ENCODE measurements around the gene MTMR6. TPM values are rescaled to one million over a fixed set of nuclear protein-coding genes. Genes with fewer than 3 reads are reported as not detected.

The MTMR6 gene
- total RNA-seq, 1 experiment from 2014 or later: 9.7 TPM

DNA sequence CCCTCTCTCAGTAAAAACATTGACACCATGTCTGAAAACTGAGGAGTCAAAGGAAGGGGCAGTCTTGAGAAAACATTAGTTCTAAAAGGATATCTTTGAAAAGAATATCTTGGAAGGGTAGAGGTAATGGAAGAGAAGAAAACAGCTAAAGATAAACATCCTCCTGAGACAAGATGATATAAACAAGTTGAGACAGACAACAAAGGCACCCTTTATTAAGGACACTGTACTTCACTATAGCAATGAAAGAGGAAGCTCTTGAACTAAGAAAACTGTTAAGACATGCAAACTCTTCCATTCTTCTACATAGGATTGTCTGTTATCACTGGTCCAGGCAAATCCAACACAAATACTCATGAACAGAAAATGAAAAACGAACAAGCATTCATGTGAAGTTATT lies 46.3 kb downstream of the MTMR6 start:
- H3K4me1 ChIP-seq (ENCODE audit: control insufficient read depth, insufficient read depth, low read length): no peaks in the 10 kb centered on the region
- TF ChIP-seq POLR2AphosphoS5 (IDR thresholded peaks at IDR 0.05; ENCODE audit: low read depth, low read length) (no peak), TCF7L2 (IDR thresholded peaks at IDR 0.05; ENCODE audit: low read depth, low read length) (no peak), SIN3A (IDR thresholded peaks at IDR 0.05; ENCODE audit: borderline replicate concordance, insufficient read depth, low read depth, low read length) (no peak)
- TF ChIP-seq, protein P1, sequence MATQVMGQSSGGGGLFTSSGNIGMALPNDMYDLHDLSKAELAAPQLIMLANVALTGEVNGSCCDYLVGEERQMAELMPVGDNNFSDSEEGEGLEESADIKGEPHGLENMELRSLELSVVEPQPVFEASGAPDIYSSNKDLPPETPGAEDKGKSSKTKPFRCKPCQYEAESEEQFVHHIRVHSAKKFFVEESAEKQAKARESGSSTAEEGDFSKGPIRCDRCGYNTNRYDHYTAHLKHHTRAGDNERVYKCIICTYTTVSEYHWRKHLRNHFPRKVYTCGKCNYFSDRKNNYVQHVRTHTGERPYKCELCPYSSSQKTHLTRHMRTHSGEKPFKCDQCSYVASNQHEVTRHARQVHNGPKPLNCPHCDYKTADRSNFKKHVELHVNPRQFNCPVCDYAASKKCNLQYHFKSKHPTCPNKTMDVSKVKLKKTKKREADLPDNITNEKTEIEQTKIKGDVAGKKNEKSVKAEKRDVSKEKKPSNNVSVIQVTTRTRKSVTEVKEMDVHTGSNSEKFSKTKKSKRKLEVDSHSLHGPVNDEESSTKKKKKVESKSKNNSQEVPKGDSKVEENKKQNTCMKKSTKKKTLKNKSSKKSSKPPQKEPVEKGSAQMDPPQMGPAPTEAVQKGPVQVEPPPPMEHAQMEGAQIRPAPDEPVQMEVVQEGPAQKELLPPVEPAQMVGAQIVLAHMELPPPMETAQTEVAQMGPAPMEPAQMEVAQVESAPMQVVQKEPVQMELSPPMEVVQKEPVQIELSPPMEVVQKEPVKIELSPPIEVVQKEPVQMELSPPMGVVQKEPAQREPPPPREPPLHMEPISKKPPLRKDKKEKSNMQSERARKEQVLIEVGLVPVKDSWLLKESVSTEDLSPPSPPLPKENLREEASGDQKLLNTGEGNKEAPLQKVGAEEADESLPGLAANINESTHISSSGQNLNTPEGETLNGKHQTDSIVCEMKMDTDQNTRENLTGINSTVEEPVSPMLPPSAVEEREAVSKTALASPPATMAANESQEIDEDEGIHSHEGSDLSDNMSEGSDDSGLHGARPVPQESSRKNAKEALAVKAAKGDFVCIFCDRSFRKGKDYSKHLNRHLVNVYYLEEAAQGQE (IDR thresholded peaks at IDR 0.05; ENCODE audit: insufficient read depth in 1 of 2, low read depth in 2 of 2, low read length in 1 of 2): no peak
- TF ChIP-seq, protein P2, sequence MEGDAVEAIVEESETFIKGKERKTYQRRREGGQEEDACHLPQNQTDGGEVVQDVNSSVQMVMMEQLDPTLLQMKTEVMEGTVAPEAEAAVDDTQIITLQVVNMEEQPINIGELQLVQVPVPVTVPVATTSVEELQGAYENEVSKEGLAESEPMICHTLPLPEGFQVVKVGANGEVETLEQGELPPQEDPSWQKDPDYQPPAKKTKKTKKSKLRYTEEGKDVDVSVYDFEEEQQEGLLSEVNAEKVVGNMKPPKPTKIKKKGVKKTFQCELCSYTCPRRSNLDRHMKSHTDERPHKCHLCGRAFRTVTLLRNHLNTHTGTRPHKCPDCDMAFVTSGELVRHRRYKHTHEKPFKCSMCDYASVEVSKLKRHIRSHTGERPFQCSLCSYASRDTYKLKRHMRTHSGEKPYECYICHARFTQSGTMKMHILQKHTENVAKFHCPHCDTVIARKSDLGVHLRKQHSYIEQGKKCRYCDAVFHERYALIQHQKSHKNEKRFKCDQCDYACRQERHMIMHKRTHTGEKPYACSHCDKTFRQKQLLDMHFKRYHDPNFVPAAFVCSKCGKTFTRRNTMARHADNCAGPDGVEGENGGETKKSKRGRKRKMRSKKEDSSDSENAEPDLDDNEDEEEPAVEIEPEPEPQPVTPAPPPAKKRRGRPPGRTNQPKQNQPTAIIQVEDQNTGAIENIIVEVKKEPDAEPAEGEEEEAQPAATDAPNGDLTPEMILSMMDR (IDR thresholded peaks at IDR 0.05): no peak
- ATAC-seq (no peak), DNase-seq (ENCODE audit: low read depth, low spot score) (no peak)
- in situ Hi-C loops (cut with HindIII; ENCODE audit: low pct_unique_long_range_greater_than_20kb, low sequenced_read_pairs) (no loop called here), intact Hi-C loops (cut with micrococcal nuclease; ENCODE audit: unreplicated experiment) (no loop called here)
- no peaks in the 10 kb centered on the region for H3K9me3 ChIP-seq (ENCODE audit: control insufficient read depth, insufficient read depth, low read depth, low read length)
- no peak overlapping the region for H3K4me3 ChIP-seq (ENCODE audit: low read depth in 2 of 2, low read length in 2 of 2)
- POLR2A ChIA-PET: no interaction called here
- CTCF ChIA-PET: no interaction called here
- no peaks in the 10 kb centered on the region for H3K36me3 ChIP-seq (ENCODE audit: control insufficient read depth, insufficient read depth, low read length)
- H3K27ac ChIP-seq (ENCODE audit: low read length): no peak overlapping the region
- no peaks in the 10 kb centered on the region for H3K27me3 ChIP-seq (ENCODE audit: control insufficient read depth, insufficient read depth, low read length)
- no TSS peak for BruUV-seq (replicated peaks)

DNA sequence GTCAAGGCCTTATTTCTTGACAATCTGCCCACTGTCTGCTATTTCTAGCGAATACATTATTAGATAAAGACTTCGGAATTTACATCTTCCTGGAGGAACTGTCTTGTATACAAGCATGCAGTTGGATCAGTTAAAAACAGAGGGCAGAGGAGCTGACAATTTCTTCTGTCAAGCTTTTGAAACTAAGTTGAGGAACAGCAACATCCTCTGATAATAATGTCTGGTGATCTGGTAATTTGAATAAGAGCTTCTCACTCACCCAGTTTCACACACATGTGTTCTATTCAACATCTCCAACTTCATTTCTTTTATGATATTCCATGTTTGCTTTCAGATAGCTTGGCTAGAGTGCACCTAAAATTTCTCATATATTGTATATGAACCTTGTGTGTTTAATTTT lies 50.2 kb downstream of the MTMR6 start:
- ChIA-PET POLR2A (no interaction called here), CTCF (no interaction called here)
- no peak for ATAC-seq
- Histone ChIP-seq H3K27ac (ENCODE audit: low read length) (no peak overlapping the region), H3K27me3 (ENCODE audit: control insufficient read depth, insufficient read depth, low read length) (no peaks in the 10 kb centered on the region), H3K4me1 (ENCODE audit: control insufficient read depth, insufficient read depth, low read length) (no peaks in the 10 kb centered on the region), H3K4me3 (ENCODE audit: low read depth in 2 of 2, low read length in 2 of 2) (no peak overlapping the region), H3K9me3 (ENCODE audit: control insufficient read depth, insufficient read depth, low read depth, low read length) (no peaks in the 10 kb centered on the region), H3K36me3 (ENCODE audit: control insufficient read depth, insufficient read depth, low read length) (no peaks in the 10 kb centered on the region)
- TF ChIP-seq, protein P1 (IDR thresholded peaks at IDR 0.05; ENCODE audit: insufficient read depth in 1 of 2, low read depth in 2 of 2, low read length in 1 of 2): no peak
- no peak for TF ChIP-seq SIN3A (IDR thresholded peaks at IDR 0.05; ENCODE audit: borderline replicate concordance, insufficient read depth, low read depth, low read length)
- DNase-seq (ENCODE audit: low read depth, low spot score): no peak
- intact Hi-C loops (cut with micrococcal nuclease; ENCODE audit: unreplicated experiment): no loop called here
- in situ Hi-C loops (cut with HindIII; ENCODE audit: low pct_unique_long_range_greater_than_20kb, low sequenced_read_pairs): no loop called here
- no TSS peak for BruUV-seq (replicated peaks)

Data from Panc1 (cell line).